Stimulated activated CD8-positive, alpha-beta memory T cell treated with anti-CD3 and anti-CD28 coated beads, Interleukin-2, amount 100 ng/mL, for 1 hour (primary cell): Measurements from ENCODE around the gene NUBPL.
"Not testable (repeated sequence)": the region's sequence is repeated elsewhere in the genome, so short reads cannot be mapped to it uniquely, and the experiment has no call there.

Experiments
- DNase-seq, 2 donors: peaks; one replicate each; pipeline ENCODE4 v3.0.0-alpha.2; 2020; ENCODE audit warnings: low read depth in 2 of 2

NUBPL gene

DNA sequence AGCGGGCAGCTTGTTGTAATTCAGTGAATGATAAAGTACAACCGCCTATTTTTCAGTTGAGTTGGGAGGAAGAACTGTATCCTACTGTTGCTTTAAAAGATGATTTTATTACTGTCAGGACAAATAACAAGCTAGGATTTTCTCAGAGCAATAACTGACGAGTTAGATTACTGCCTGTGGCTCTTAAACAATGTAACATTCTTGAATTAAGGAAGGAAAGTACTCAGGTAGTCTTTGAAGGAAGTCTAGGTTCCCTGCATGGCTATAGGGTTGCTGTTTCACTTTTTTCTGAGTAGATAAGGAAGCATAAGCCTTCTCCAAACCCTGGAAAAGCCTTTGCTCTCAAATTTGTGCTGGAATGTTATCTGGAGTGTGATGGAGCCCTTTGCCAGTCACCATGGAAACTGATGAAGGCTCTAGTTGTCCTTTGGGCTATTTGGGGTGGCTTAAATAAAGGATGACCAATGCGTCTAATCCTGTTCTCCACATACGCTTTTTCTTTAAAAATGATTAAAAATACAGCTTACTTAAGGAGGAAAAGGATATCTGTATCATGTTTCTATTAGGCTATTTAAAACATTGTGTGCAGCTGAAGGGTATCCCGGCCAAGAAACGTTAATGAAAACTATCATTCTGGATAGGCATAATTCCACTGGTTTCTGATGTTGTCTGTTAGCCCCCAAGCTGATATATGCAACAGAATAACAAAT, 17.7 kb downstream of the NUBPL start:
- DNase-seq: no peak

DNA sequence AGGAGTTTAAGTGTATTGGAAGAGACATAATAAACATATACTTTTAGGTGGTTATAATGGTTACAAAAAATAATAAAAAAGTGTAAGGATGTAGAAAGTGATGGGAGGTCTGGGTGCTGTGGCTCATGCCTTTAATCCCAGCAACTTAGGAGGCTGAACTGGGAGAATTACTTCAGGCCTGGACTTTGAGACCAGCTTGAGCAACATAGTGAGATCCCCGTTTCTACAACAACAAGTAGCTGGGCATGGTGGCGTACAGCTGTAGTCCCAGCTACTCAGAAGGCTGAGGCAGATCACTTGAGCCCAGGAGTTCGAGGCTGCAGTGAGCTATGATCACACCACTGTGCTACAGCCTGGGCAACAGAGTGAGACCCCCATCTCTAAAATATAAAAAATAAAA, 19.0 kb downstream of the NUBPL start:
- no peak for DNase-seq

DNA sequence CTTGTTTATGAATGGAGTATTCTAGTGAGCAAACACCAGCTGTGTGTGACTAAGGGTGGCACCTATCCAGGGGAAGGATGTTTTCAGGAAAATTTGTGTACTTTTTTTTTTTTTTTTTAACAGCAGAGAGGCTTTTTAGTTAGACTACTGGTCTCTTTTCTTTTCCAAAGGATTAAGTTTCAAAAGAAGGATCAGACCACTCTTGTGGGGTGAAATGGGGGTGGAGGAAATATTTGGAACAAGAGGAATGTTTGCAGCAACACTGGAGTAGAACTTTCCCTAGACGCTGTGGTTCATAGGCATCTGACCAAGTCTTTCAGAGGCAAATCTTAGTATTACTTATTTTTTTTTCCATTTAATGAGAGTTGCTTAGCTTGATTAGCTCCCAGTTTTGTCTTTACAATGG, 21.1 kb downstream of the NUBPL start:
- DNase-seq: no peak

DNA sequence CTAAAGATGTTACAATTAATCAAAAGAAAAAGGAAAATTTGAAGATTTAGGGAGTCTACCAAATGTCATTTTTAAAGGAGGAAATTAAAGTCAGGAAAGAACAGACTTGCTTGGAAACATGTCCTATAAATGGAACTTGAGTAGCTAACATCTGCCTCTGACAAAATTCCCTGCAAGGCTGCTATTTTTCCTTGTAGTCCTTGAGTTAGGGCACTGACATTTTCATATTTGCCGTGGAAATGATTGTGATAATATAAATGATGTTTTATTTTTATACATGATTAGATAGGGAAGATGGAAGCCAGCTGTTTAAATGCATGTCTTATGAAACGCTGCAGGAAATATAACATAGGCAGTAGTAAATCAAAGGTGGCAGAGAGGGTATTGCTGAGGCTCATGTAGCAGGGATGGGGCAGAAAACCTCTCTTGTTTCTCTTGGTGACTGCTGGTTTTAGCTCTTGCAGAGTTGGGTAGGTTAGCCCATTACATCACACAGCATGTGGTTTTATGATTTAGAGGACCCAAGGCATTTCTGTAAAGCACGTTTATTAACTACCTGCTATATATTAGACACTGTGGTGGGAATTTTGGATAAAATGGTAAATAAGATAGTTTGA, 21.7 kb downstream of the NUBPL start:
- DNase-seq: no peak

DNA sequence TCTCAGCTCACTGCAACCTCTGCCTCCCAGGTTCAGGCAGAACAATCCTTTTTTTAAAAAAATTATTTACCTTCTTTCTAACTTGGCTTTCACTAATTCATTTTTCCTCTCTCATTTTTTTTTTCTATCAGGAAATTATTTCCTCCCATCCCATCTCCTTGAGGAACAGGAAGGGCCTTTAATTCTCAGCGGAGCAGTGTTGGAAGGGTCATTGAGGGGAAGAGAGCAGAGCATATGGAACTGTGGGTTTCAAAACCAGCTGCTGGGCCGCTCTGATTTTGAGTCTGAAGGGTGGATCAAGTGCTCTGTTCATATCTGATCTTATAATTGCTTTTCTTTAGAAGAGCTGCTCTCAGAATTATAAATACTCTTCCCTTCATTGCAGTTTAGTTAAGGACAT, 29.0 kb downstream of the NUBPL start:
- DNase-seq: no peak

DNA sequence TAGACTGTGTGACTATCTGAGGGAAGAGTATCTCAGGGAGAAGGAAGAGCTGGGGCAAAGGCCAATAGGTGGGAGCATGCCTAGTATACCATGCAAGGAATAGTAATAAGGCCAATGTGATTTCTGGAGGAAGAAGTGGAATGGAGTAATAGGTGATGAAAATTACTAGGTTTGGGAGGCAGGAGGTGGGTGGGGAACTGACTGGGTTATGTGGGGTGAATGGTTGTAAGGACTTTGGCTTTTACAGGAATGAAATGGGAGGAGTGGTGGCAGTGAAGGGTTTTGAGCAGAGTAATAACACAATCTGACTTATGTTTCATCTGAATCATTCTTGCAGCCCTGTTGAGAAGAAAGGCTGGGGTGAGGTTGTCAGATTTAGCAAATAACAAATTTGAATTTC, 30.9 kb downstream of the NUBPL start:
- DNase-seq: no peak

DNA sequence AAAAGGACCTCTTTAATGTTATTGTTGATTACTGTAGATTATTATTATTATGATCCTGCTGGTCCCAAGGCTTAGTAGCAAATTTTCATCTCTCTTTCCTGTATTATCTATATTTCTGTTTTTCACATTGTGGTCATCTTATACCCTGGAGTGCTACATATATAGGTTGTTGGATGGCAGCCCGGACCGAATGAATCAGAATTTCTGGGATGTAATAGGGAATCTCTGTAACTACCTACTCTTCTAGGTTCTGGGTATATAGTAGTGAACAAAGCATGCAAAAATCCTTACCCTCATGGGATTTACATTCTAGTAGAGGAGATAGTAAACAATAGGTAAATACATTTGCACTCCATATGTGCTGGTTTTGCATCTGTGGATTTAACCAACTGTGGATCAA, 31.4 kb downstream of the NUBPL start:
- DNase-seq: no peak

DNA sequence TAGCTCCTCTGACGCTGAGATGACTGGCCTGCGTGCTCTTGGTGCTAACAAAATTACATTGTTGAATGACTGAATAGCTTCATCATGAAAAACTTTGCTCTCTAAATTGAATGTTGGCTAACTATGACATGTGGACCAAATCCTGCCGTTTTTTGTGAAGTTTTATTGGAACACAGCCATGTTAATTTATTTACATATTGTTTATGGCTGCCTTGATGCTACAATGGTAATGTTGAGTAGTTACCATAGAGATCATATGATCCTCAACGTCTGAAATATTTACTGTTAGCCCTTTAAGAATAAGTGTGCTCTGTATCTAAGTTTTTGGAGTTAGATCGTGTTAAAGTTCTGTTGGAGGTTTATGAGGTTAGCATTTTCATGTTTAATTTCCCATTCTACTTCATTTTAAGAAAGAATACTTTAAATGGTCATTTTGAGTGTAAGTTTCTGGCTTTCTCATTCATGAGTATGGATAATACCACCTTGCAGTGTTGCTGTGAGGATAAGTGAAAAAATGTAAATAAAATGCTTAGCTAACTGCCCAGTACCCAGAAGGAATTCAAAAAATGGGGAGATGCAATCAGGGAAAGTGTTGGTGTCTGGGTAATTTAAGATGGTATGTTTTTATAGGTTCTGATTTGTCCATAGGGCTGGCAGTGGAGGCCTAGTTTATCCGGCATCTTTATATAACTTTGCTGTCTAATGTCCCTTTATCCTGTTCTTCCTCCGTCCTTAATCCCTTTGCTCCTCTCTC, 35.3 kb downstream of the NUBPL start:
- DNase-seq: no peak

DNA sequence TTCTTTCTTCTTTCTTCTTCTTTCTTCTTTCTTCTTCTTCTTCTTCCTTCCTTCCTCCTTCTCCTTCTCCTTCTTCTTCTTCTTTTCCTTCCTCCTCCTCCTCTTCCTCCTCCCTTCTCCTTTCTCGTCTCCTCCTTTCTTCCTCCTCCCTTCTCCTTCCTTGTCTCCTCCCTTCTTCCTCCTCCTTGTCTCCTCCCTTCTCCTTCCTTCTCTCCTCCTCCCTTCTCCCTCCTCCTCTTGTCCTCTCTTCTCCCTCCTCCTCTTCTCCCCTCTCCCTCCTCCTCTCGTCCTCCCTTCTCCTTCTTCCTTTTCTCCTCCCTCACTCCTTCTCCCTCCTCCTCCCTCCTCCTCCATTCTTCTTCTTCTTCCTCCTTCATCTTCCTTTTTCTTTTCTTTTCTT, 44.5 kb downstream of the NUBPL start:
- no peak for DNase-seq

DNA sequence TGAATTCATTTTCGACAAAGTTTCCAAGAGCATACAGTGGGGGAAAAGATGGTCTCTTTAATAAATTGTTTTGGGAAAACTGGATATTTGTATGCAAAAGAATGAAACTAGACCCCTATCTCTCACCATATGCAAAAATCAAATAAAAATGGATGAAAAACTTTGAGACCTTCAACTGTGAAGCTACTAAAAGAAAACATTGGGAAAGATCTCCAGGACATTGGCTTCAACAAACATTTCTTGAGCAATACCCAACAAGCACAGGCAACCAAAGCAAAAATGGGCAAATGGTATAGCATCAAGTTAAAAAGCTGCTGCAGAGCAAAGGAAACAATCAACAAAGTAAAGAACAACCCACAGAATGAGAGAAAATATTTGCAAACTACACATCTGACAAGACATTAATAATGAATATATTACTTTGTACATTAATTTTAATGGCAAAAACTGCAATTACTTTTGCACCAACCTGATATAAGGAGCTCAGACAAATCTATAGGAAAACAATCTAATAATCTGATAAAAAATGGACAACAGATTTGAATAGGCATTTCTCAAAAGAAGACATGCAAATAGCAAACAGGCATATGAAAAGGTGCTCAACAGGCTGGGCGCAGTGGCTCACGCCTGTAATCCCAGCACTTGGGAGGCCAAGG, 50.7 kb downstream of the NUBPL start:
- no peak for DNase-seq

DNA sequence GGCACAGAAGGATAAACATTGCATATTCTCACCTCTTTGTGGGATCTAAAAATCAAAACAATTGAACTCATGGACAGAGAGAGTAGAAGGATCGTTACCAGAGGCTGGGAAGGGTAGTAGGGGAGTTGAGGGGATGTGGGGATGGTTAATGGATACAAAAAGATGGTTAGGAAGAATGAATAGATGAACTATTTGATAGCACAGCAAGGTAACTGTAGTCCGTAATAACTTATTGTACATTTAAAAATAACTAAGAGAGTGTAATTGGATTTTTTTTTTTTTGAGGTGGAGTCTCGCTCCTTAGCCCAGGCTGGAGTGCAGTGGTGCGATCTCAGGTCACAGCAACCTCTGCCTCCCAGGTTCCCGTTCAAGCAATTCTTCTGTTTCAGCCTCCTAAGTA, 52.0 kb downstream of the NUBPL start:
- DNase-seq: no peak

DNA sequence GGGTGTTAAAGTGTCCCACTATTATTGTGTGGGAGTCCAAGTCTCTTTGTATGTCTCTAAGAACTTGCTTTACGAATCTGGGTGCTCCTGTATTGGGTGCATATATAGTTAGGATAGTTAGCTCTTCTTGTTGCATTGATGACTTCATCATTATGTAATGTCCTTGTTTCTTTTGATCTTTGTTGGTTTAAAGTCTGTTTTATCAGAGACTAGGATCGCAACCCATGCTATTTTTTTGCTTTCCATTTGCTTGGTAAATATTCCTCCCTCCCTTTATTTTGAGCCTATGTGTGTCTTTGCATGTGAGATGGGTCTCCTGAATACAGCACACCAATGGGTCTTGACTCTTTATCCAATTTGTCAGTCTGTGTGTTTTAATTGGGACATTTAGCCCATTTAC, 57.7 kb downstream of the NUBPL start:
- not testable (repeated sequence) for DNase-seq

DNA sequence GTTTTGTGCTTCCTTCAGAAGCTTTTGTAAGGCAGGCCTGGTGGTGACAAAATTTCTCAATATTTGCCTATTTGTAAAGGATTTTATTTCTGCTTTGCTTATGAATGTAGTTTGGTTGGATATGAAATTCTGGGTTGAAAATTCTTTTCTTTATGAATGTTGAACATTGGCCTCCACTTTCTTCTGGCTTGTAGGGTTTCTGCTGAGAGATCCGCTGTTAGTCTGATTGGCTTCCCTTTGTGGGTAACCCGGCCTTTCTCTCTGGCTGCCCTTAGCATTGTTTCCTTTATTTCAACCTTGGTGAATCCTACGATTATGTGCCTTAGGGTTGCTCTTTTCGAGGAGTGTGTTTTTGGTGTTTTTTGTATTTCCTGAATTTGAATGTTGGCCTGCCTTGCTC, 58.2 kb downstream of the NUBPL start:
- DNase-seq: no peak

DNA sequence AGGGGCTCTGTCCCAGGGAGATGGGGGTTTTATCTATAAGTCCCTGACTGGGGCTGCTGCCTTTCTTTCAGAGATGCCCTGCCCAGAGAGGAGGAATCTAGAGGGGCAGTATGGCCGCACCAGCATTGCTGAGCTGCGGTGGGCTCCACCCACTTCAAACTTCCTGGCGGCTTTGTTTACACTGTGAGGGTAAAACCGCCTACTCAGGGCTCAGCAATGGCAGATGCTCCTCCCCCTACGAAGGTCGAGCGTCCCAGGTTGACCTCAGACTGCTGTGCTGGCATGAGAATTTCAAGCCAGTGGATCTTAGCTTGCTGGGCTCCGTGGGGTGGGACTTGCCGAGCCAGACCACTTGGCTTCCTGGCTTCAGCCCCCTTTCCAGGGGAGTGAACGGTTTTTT, 59.7 kb downstream of the NUBPL start:
- not testable (repeated sequence) for DNase-seq

DNA sequence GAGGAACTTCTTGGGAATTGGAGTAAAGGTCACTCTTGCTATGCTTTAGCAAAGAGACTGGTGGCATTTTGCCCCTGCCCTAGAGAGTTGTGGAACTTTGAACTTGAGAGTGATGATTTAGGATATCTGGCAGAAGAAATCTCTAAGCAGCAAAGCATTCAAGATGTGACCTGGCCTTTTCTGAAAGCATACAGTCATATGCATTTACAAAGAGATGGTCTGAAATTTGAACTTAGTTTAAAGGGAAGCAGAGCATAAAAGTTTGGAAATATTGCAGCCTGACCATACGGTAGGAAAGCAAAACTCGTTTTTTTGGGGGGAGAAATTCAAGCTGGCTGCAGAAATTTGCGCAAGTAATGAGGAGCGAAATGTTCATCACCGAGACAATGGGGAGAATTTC, 60.9 kb downstream of the NUBPL start:
- DNase-seq: no peak

DNA sequence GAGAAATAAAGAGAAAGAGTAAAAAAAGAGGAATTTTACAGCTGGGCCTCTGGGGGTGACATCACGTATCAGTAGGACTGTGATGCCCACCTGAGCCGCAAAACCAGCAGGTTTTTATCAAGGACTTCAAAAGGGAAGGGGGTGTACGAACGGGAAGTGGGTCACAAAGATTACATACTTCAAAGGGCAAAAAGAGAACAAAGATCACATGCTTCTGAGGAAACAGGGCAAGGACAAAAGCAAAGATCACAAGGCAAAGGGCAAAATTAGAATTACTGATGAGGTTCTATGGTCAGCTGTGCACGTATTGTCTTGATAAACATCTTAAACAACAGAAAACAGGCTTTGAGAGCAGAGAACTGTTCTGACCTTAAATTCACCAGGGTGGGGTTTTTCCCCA, 91.7 kb downstream of the NUBPL start:
- not testable (repeated sequence) for DNase-seq

DNA sequence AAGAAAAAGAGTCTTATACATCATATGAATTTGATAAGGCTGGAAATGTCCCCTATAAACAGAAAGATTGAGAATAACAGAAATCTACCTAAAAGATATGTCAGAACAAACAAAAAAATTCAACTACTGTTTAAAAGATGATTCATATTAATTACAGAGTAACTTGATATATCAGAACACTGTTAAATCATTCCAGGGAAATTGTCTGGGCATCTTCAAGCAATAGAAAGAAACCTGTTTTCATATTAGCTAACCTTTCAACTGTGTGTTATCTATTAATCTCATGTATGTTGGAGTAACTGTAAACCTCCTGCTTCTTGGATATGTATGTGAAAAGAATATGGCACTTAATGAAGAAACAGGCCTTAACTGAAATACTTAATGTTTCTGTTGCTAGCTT, 96.7 kb downstream of the NUBPL start:
- DNase-seq: no peak

DNA sequence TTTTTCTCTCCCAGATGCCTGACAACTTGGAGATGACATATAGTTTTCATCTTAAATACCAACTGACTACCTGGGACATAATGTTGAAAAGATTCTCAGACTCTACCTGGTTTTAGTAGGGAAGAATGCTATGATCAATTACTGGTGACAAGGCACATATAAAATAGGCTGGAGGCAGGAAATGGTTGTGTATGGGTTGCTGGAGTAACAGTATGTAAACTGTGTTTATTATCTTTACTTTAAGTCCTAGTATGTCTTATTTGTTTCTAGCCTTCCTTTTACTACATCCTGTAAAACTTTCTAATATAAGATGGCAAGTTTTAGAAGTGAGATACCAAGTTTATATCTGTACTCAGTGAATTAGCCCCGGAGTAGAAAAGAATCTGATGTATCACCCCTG, 98.1 kb downstream of the NUBPL start:
- no peak for DNase-seq

DNA sequence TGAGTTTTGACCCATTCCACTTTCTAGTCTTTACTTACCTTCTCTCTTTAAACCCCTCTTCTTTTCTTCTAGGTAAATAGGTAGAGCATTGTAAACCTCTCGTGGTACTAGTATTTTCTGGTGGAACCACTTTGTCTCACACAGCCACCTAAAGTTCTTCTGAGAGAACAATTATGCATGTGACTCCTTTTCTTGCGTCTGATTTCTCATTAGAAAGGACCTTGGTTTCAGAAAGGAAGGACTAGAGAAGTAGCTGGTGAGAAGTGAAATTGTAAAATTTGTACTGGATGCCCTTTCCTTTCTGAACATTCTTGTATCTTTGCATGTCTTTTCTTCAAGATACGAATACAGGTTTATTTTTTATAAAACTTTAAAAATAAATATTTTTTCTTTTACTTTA, 99.0 kb downstream of the NUBPL start:
- no peak for DNase-seq

DNA sequence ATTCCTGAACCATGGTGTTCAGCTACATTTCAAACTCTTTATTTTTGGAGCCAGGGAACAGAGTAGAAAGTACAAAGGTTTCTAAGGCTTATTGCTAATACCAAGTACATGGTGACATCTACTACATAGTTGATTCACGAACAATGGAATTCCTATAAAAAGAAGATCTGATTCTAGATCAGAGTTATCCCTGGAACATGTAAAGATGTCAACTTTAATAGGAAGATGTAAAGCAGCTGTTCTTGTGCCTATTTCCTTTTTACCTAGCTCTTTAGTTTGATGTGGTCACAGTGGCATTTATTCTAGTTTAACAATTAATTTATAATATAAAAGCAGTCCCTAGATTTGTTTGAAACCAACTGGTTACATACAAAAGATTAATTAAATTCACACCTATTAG, 99.5 kb downstream of the NUBPL start:
- no peak for DNase-seq

DNA sequence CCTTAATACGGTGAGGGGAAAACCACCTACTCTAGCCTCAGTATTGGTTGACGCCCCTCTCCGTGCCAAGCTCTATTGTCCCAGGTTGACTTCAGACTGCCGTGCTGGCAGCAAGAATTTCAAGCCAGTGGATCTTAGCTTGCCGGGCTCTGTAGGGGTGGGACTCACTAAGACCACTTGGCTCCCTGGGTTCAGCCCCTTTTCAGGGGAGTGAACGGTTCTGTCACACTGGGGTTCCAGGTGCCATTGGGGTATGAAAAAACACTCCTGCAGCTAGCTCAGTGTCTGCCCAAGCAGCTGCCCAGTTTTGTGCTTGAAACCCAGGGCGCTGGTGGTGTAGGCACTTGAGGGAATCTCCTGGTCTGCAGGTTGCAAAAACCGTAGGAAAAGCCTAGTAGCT, 107.1 kb downstream of the NUBPL start:
- no peak for DNase-seq

DNA sequence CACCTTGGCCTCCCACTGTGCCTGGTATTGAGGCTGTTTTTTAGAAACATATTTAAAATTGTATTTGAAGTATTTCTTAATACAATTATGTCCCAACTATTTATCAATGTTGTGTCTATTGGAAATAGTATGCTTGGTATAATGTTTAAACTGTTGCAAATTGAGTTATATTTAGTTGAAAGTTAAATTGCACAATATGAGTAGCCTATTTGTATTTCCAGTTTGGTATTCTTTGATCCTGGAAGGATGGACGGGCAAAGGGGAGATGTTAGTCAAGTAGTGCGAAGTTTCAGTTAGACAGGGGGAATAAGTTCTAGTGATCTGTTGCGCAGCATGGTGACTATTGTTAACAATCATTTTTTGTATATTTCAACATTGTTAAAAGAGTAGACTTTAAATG, 111.5 kb downstream of the NUBPL start:
- DNase-seq: no peak

DNA sequence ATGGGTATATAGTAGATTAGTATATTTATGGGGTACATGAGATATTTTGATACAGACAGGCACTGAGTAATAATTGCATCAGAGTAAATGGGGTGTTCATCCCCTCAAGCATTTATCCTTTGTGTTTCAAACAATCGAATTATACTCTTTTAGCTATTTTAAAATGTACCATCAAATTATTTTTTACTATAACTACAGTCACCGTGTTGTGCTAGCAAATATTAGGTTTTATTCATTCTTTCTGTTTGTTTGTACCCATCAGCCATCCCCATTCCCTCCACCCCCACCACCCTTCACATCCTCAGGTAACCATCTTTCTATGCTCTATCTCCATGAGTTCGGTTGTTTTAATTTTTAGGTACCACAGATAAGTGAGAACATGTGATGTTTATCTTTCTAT, 115.8 kb downstream of the NUBPL start:
- no peak for DNase-seq
